ENCODE measurements around the gene TXNDC2.

The TXNDC2 gene

DNA sequence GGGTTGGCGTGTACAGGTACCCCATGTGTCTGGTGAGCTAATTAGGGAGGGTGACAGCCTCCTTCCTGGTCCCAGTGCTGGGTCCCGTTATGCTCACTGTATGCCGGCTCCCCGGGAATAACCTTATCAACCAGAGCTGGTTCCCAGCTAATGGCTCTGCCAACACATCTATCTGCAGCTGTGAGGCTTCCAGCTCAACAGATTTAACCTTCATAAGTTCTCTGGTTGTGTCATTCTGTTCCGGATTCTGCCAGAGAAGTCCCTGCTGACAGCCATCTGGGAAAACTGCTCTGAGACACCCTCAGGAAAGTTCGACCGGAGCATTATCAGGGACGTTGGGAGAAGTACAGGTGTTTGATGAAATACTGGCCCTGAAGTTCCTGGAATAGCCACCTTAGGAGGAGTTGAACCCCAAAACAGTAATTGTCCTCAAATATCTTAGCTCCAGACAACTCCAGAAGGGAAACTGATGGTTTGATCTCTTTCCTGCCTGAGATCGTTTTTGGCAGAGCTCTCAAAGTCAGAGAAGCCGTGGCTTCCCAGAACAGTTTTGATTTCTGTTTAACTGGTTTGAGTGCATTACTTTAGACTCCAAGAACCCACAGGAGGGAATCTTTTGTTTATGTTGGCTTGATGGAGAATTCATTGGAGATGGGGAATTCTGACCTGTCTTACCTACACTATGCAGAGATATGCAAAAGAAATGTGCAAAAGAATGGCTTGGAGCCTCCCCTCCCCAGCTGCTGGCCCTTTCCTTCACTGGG, 39.4 kb upstream of the TXNDC2 start:
- TF ChIP-seq, protein P1, sequence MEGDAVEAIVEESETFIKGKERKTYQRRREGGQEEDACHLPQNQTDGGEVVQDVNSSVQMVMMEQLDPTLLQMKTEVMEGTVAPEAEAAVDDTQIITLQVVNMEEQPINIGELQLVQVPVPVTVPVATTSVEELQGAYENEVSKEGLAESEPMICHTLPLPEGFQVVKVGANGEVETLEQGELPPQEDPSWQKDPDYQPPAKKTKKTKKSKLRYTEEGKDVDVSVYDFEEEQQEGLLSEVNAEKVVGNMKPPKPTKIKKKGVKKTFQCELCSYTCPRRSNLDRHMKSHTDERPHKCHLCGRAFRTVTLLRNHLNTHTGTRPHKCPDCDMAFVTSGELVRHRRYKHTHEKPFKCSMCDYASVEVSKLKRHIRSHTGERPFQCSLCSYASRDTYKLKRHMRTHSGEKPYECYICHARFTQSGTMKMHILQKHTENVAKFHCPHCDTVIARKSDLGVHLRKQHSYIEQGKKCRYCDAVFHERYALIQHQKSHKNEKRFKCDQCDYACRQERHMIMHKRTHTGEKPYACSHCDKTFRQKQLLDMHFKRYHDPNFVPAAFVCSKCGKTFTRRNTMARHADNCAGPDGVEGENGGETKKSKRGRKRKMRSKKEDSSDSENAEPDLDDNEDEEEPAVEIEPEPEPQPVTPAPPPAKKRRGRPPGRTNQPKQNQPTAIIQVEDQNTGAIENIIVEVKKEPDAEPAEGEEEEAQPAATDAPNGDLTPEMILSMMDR (IDR thresholded peaks at IDR 0.05) = no peak
- no peak for TF ChIP-seq ZFX (IDR thresholded peaks at IDR 0.05; ENCODE audit: borderline replicate concordance)
- H3K27ac ChIP-seq = no peak overlapping the region

DNA sequence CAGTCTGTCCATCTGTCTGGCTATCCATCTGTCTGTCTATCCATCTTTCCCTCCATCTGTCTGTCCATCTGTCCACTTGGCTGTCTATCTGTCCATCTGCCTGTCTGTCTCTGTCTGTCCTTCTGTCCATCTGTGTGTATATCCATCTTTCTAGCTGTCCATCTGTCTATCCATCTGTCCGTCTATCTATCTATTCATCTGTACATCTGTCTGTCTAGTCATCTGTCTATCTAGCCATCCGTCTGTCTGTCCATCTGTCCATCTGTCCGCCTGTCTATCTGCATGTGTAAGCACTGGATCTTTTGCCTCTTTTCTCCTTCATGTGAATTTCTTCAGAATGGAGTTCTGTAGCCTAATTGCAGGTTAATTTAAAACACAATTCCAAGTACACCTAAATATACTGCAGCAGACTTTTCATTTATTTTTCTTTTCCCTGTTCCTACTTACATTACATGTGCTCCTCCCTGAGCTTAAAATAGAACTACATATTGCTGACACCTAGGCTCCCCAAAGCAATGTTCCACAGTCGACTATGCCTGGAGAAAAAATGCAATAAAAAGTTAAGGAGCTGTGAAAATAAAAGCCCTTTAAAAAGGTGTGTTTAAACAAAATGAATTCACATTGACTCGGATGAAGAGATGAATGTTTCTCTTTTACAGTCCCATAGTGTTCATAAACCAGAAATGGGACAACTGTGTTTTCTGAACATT, 37.4 kb upstream of the TXNDC2 start:
- TF ChIP-seq ZFX (IDR thresholded peaks at IDR 0.05; ENCODE audit: borderline replicate concordance) = no peak
- TF ChIP-seq, protein P1 (IDR thresholded peaks at IDR 0.05) = no peak
- no peak overlapping the region for H3K27ac ChIP-seq

GRCh38 chr18:9849407-9850283, 36.1 kb upstream of the TXNDC2 start:
- TF ChIP-seq, protein P1 (IDR thresholded peaks at IDR 0.05) = no peak
- TF ChIP-seq ZFX (IDR thresholded peaks at IDR 0.05; ENCODE audit: borderline replicate concordance) = no peak
- no peak overlapping the region for H3K27ac ChIP-seq

GRCh38 chr18:9850309-9850708, 35.5 kb upstream of the TXNDC2 start:
- TF ChIP-seq, protein P1 (IDR thresholded peaks at IDR 0.05) = no peak
- TF ChIP-seq ZFX (IDR thresholded peaks at IDR 0.05; ENCODE audit: borderline replicate concordance) = no peak
- H3K27ac ChIP-seq = no peak overlapping the region

- TF ChIP-seq, protein P1 (IDR thresholded peaks at IDR 0.05) = no peak
- no peak for TF ChIP-seq ZFX (IDR thresholded peaks at IDR 0.05; ENCODE audit: borderline replicate concordance)
- H3K27ac ChIP-seq = no peak overlapping the region
These were observed 34.3 kb upstream of the TXNDC2 start for GRCh38 chr18:9851511-9851910.

- no peak for TF ChIP-seq ZFX (IDR thresholded peaks at IDR 0.05; ENCODE audit: borderline replicate concordance)
- H3K27ac ChIP-seq = no peak overlapping the region
These were observed 33.3 kb upstream of the TXNDC2 start for GRCh38 chr18:9852266-9853081.
